Liver (tissue), 9 donors: ENCODE results near the gene RAC2. TPM values are rescaled to one million over a fixed set of nuclear protein-coding genes. Genes with fewer than 3 reads are reported as not detected.

Source experiments
- DNase-seq: peaks from one replicate; pipeline ENCODE4 v3.0.0-alpha.2; 2017; ENCODE audit warnings: low spot score
- H3K27ac ChIP-seq, 2 donors: one replicate each; pipeline ENCODE4 v1.7.0; 2013; ENCODE audit warnings: inconsistent platforms in 2 of 2, low read length in 2 of 2, control low read depth in 1 of 2, low read depth in 1 of 2, mild to moderate bottlenecking in 1 of 2
- H3K27me3 ChIP-seq, 4 donors: one replicate each; pipeline versions ENCODE4 v1.6.1 to v1.7.0; 2013; ENCODE audit warnings: low read length in 3 of 4, inconsistent platforms in 1 of 4, mild to moderate bottlenecking in 1 of 4, moderate library complexity in 1 of 4; ENCODE audit not compliant: control insufficient read depth in 4 of 4, insufficient read depth in 4 of 4
- H3K36me3 ChIP-seq, 4 donors: one replicate each; pipeline versions ENCODE4 v1.6.1 to v1.7.0; 2013; ENCODE audit warnings: low read length in 3 of 4, mild to moderate bottlenecking in 3 of 4, low read depth in 1 of 4, moderate library complexity in 1 of 4; ENCODE audit not compliant: control insufficient read depth in 4 of 4, insufficient read depth in 3 of 4
- H3K4me1 ChIP-seq, 4 donors: one replicate each; pipeline versions ENCODE4 v1.6.1 to v1.7.0; 2013; ENCODE audit warnings: low read length in 3 of 4, mild to moderate bottlenecking in 3 of 4, moderate library complexity in 1 of 4; ENCODE audit not compliant: control insufficient read depth in 4 of 4, insufficient read depth in 4 of 4
- H3K4me3 ChIP-seq, 3 donors: one replicate each; pipeline versions ENCODE4 v1.6.1 to v1.7.0; 2013; ENCODE audit warnings: low read length in 3 of 3, control low read depth in 1 of 3, low read depth in 1 of 3, mild to moderate bottlenecking in 1 of 3
- H3K9ac ChIP-seq, 2 donors: one replicate each; pipeline ENCODE4 v1.7.0; 2013; ENCODE audit warnings: low read length in 2 of 2, mild to moderate bottlenecking in 2 of 2, moderate library complexity in 2 of 2, control low read depth in 1 of 2, low read depth in 1 of 2
- H3K9me3 ChIP-seq, 4 donors: one replicate each; pipeline versions ENCODE4 v1.6.1 to v1.7.0; 2013; ENCODE audit warnings: low read length in 3 of 4; ENCODE audit not compliant: control insufficient read depth in 4 of 4
- EGR1 ChIP-seq, 2 donors: IDR thresholded peaks; 2 replicates each; pipeline ENCODE4 v1.6.1; 2016 to 2018; ENCODE audit warnings: antibody characterized with exemption in 2 of 2, low read depth in 2 of 2
- FOXA1 ChIP-seq: IDR thresholded peaks from 2 replicates; pipeline ENCODE4 v1.6.1; 2016; ENCODE audit warnings: antibody characterized with exemption
- GABPA ChIP-seq, 2 donors: IDR thresholded peaks in 1 of 2; conservative IDR thresholded peaks in 1 of 2; 2 replicates each; pipeline ENCODE4 v1.6.1; 2016; ENCODE audit warnings: antibody characterized with exemption in 2 of 2, mild to moderate bottlenecking in 1 of 2, moderate library complexity in 1 of 2
- HNF4A ChIP-seq, 2 donors: conservative IDR thresholded peaks; 2 replicates each; pipeline ENCODE4 v1.6.1; 2016; ENCODE audit warnings: antibody characterized with exemption in 2 of 2, mild to moderate bottlenecking in 2 of 2
- HNF4G ChIP-seq: IDR thresholded peaks from 2 replicates; pipeline ENCODE4 v1.6.1; 2016; ENCODE audit warnings: antibody characterized with exemption
- JUND ChIP-seq, 2 donors: IDR thresholded peaks; 2 replicates each; pipeline ENCODE4 v1.6.1; 2016; ENCODE audit warnings: antibody characterized with exemption in 2 of 2
- NR2F2 ChIP-seq: IDR thresholded peaks from 2 replicates; pipeline ENCODE4 v1.6.1; 2016; ENCODE audit warnings: antibody characterized with exemption
- RXRA ChIP-seq, 2 donors: IDR thresholded peaks; 2 replicates each; pipeline ENCODE4 v1.6.1; 2017 to 2018; ENCODE audit warnings: antibody characterized with exemption in 2 of 2, mild to moderate bottlenecking in 1 of 2
- SP1 ChIP-seq: IDR thresholded peaks from 2 replicates; pipeline ENCODE4 v1.6.1; 2018; ENCODE audit warnings: antibody characterized with exemption, mild to moderate bottlenecking
- TAF1 ChIP-seq: conservative IDR thresholded peaks from 2 replicates; pipeline ENCODE4 v1.6.1; 2016; ENCODE audit warnings: antibody characterized with exemption, mild to moderate bottlenecking
- YY1 ChIP-seq: IDR thresholded peaks from 2 replicates; pipeline ENCODE4 v1.6.1; 2016; ENCODE audit warnings: antibody characterized with exemption, mild to moderate bottlenecking
- WGBS: extraction: QIAGEN DNeasy Blood & Tissue Kit; methylation state at CpG from one replicate; pipeline ENCODE4 v1.1.7; 2013; 5-methylcytosine and 5-hydroxymethylcytosine counted together
- polyA plus RNA-seq, 2 donors: library from polyadenylated mRNA; stranded (reverse) in 1 of 2; unstranded in 1 of 2; fragments of 200-250 nt in 1 of 2; fragments of >200 nt in 1 of 2; fragmentation: Nextera tagmentation in 1 of 2; extraction: Ambion mirVana in 1 of 2; gene quantifications; one replicate each; pipeline versions ENCODE4 v1.2.1 to v1.2.3, GENCODE V29; 2013 to 2015
- total RNA-seq, 2 donors: library from RNA; depleted of rRNA; stranded (reverse); fragments of >200 nt; gene quantifications; one replicate each; pipeline ENCODE4 v1.2.3, GENCODE V29; 2014
- TF ChIP-seq, protein P1 (sequence below): fragments of 150-350 bp; IDR thresholded peaks from 2 replicates; pipeline ENCODE4 v1.5.1; 2017; ENCODE audit warnings: improper control_type of control experiment, low read depth, low read length; ENCODE audit not compliant: missing input control
- TF ChIP-seq, protein P2 (sequence below): IDR thresholded peaks from 2 replicates; pipeline ENCODE4 v1.6.1; 2016; ENCODE audit warnings: antibody characterized with exemption, mild to moderate bottlenecking
- TF ChIP-seq, protein P3 (sequence below): IDR thresholded peaks from 2 replicates; pipeline ENCODE4 v1.6.1; 2016; ENCODE audit warnings: antibody characterized with exemption
- TF ChIP-seq, protein P4 (sequence below): IDR thresholded peaks from 2 replicates; pipeline ENCODE4 v1.6.1; 2016; ENCODE audit warnings: antibody characterized with exemption
- donor health status: healthy.
- donor health status: healthy.
- donor health status: healthy.
- donor health status: healthy.
- donor health status: healthy.

The RAC2 gene
- total and polyA plus RNA-seq, 4 donors, result 4.0 to 15.0 (median 7.4) TPM

DNA sequence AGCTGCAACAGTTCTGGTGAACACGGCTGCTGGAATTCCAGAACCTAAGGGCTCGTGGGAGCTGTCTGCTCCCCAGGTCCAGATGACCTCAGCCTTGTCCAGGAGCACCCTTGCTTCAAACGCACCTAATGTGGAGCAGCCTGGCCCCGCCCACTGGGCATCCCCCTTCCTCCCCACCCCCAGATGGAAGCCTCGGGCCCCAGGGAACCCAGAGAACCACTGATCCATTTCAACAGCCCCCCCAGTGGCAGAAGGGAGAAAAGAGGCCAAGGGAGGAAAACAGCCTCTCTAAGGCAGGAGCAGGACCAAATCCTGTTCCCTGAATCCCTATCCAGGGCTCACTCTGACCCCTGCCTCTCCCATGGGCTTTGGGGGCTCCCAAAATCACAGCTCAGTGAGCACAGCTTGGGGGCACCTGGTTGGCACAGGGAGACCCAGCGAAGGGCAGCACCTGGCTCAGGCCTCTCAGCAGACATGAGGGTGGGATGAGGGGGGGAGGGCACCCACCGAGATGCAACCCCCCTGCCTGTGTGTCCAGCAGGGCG, 39.4 kb upstream of the RAC2 start:
- Histone ChIP-seq H3K27ac (peak overlapping the region; percentile 21 to 70), H3K4me3 (peak overlapping the region; percentile 5 to 24 (median 13)), H3K36me3 (no peaks in the 10 kb centered on the region), H3K9me3 (no peaks in the 10 kb centered on the region), H3K9ac (peak overlapping the region in 1 of 2 donors; percentile 43), H3K27me3 (no peaks in the 10 kb centered on the region), H3K4me1 (no peaks in the 10 kb centered on the region)
- WGBS, result 47% methylated on average over 8 of the region's 8 CpGs
- no peak for DNase-seq
- no peak for TF ChIP-seq GABPA (IDR thresholded peaks at IDR 0.05 in 1 of 2, conservative IDR thresholded peaks at IDR 0.05 in 1 of 2)
- no peak for TF ChIP-seq SP1
- no peak for TF ChIP-seq NR2F2
- TF ChIP-seq, protein P1, sequence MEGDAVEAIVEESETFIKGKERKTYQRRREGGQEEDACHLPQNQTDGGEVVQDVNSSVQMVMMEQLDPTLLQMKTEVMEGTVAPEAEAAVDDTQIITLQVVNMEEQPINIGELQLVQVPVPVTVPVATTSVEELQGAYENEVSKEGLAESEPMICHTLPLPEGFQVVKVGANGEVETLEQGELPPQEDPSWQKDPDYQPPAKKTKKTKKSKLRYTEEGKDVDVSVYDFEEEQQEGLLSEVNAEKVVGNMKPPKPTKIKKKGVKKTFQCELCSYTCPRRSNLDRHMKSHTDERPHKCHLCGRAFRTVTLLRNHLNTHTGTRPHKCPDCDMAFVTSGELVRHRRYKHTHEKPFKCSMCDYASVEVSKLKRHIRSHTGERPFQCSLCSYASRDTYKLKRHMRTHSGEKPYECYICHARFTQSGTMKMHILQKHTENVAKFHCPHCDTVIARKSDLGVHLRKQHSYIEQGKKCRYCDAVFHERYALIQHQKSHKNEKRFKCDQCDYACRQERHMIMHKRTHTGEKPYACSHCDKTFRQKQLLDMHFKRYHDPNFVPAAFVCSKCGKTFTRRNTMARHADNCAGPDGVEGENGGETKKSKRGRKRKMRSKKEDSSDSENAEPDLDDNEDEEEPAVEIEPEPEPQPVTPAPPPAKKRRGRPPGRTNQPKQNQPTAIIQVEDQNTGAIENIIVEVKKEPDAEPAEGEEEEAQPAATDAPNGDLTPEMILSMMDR, result no peak
- no peak for TF ChIP-seq RXRA (IDR thresholded peaks at IDR 0.05)
- TF ChIP-seq, protein P2, sequence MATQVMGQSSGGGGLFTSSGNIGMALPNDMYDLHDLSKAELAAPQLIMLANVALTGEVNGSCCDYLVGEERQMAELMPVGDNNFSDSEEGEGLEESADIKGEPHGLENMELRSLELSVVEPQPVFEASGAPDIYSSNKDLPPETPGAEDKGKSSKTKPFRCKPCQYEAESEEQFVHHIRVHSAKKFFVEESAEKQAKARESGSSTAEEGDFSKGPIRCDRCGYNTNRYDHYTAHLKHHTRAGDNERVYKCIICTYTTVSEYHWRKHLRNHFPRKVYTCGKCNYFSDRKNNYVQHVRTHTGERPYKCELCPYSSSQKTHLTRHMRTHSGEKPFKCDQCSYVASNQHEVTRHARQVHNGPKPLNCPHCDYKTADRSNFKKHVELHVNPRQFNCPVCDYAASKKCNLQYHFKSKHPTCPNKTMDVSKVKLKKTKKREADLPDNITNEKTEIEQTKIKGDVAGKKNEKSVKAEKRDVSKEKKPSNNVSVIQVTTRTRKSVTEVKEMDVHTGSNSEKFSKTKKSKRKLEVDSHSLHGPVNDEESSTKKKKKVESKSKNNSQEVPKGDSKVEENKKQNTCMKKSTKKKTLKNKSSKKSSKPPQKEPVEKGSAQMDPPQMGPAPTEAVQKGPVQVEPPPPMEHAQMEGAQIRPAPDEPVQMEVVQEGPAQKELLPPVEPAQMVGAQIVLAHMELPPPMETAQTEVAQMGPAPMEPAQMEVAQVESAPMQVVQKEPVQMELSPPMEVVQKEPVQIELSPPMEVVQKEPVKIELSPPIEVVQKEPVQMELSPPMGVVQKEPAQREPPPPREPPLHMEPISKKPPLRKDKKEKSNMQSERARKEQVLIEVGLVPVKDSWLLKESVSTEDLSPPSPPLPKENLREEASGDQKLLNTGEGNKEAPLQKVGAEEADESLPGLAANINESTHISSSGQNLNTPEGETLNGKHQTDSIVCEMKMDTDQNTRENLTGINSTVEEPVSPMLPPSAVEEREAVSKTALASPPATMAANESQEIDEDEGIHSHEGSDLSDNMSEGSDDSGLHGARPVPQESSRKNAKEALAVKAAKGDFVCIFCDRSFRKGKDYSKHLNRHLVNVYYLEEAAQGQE, result no peak
- TF ChIP-seq, protein P3, sequence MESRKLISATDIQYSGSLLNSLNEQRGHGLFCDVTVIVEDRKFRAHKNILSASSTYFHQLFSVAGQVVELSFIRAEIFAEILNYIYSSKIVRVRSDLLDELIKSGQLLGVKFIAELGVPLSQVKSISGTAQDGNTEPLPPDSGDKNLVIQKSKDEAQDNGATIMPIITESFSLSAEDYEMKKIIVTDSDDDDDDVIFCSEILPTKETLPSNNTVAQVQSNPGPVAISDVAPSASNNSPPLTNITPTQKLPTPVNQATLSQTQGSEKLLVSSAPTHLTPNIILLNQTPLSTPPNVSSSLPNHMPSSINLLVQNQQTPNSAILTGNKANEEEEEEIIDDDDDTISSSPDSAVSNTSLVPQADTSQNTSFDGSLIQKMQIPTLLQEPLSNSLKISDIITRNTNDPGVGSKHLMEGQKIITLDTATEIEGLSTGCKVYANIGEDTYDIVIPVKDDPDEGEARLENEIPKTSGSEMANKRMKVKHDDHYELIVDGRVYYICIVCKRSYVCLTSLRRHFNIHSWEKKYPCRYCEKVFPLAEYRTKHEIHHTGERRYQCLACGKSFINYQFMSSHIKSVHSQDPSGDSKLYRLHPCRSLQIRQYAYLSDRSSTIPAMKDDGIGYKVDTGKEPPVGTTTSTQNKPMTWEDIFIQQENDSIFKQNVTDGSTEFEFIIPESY, result no peak
- no peak for TF ChIP-seq JUND (IDR thresholded peaks at IDR 0.05)
- TF ChIP-seq, protein P4, sequence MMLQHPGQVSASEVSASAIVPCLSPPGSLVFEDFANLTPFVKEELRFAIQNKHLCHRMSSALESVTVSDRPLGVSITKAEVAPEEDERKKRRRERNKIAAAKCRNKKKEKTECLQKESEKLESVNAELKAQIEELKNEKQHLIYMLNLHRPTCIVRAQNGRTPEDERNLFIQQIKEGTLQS, result no peak

DNA sequence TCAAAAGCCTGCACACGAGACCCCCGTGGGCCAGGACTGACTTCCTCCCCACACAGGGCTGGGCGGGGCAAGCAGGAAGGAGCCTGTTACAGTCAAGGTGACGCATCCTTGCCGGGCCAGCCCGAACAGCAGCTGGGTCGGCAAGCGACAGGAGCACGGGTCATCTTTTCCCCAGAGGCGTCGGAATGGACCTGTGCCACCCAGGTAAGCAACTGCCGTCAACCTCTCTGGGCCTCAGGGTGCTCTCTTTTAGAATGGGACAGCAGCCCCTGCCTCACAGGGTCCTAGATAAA, 38.3 kb upstream of the RAC2 start, which contains the start of gene CYTH4:
TSS of gene CYTH4 (plus strand) at position 124 of the 293 bp plus-strand sequence. CDS start at position 186, 62 bp downstream.
- whole genome bisulfite sequencing, result 39% methylated on average over 12 of the region's 12 CpGs
- no peaks in the 10 kb centered on the region for H3K9me3 ChIP-seq
- H3K9ac ChIP-seq, result peak within 1 kb of the TSS; percentile 43 to 45
- H3K27ac ChIP-seq, result peak within 1 kb of the TSS; percentile 15 to 51
- H3K27me3 ChIP-seq, result no peaks in the 10 kb centered on the region
- no peaks in the 10 kb centered on the region for H3K36me3 ChIP-seq
- H3K4me1 ChIP-seq, result no peaks in the 10 kb centered on the region
- no peak for DNase-seq
- peak within 1 kb of the TSS; percentile 5 to 33 (median 13) for H3K4me3 ChIP-seq
- TF ChIP-seq, protein P1, result no peak
- TF ChIP-seq FOXA1 (no peak), HNF4G (no peak), NR2F2 (no peak), EGR1 (IDR thresholded peaks at IDR 0.05; ENCODE audit: low read depth in 2 of 2) (no peak), GABPA (IDR thresholded peaks at IDR 0.05 in 1 of 2, conservative IDR thresholded peaks at IDR 0.05 in 1 of 2) (no peak), JUND (IDR thresholded peaks at IDR 0.05) (no peak), RXRA (IDR thresholded peaks at IDR 0.05) (no peak), YY1 (no peak), TAF1 (no peak), HNF4A (conservative IDR thresholded peaks at IDR 0.05) (no peak), SP1 (no peak)
- TF ChIP-seq, protein P3, result no peak
- TF ChIP-seq, protein P4, result no peak
